Sigmoid colon (tissue), 7 donors: ENCODE data around the gene RADIL. TPM values are rescaled to one million over a fixed set of nuclear protein-coding genes. Genes with fewer than 3 reads are reported as not detected.

Experiments used
- DNase-seq: peaks from one replicate; pipeline ENCODE4 v3.0.0-alpha.2; 2019
- H3K27ac ChIP-seq, 4 donors: fragments of 200-600 bp; sonication (generic); one replicate each; pipeline ENCODE4 v1.5.1; 2016 to 2019; ENCODE audit warnings: mild to moderate bottlenecking in 1 of 4
- H3K27me3 ChIP-seq, 3 donors: fragments of 200-600 bp; sonication (generic); one replicate each; pipeline ENCODE4 v1.5.1; 2019; ENCODE audit warnings: mild to moderate bottlenecking in 1 of 3
- H3K36me3 ChIP-seq, 4 donors: fragments of 200-600 bp; sonication (generic); one replicate each; pipeline ENCODE4 v1.5.1; 2016 to 2019
- H3K4me1 ChIP-seq, 4 donors: fragments of 200-600 bp; sonication (generic); one replicate each; pipeline ENCODE4 v1.5.1; 2017 to 2019
- H3K4me3 ChIP-seq, 4 donors: fragments of 200-600 bp; sonication (generic); one replicate each; pipeline ENCODE4 v1.5.1; 2017 to 2019; ENCODE audit warnings: mild to moderate bottlenecking in 2 of 4, moderate library complexity in 1 of 4
- H3K9me3 ChIP-seq, 4 donors: fragments of 200-600 bp in 3 of 4; sonication (generic) in 3 of 4; one replicate each; pipeline versions ENCODE4 v1.5.1 to v1.6.1; 2013 to 2019
- EP300 ChIP-seq, 4 donors: sonication (generic); formaldehyde crosslinking; IDR thresholded peaks; one replicate each; pipeline ENCODE4 v1.6.1; 2017; ENCODE audit warnings: antibody characterized with exemption in 4 of 4
- POLR2A ChIP-seq, 2 donors: fragments of 450-650 bp; IDR thresholded peaks; one replicate each; pipeline ENCODE4 v1.6.1; 2016; ENCODE audit warnings: antibody characterized with exemption in 2 of 2, mild to moderate bottlenecking in 2 of 2, moderate library complexity in 2 of 2
- POLR2AphosphoS5 ChIP-seq, 4 donors: sonication (generic); formaldehyde crosslinking; IDR thresholded peaks; one replicate each; pipeline ENCODE4 v1.6.1; 2017; ENCODE audit warnings: antibody characterized with exemption in 4 of 4
- whole genome bisulfite sequencing, 2 donors: extraction: QIAGEN DNeasy Blood & Tissue Kit; methylation state at CpG; one replicate each; pipeline ENCODE4 v1.1.7; 2013; 5-methylcytosine and 5-hydroxymethylcytosine counted together
- intact Hi-C: fragments of 100-400 bp; cut with DNase I; formaldehyde crosslinking; loops from one replicate; pipeline ENCODE4 v1.15.1; 2023
- polyA plus RNA-seq, 3 donors: library from polyadenylated mRNA; stranded (reverse); fragments of 200-250 nt; gene quantifications; one replicate each; pipeline ENCODE4 v1.2.3, GENCODE V29; 2013
- total RNA-seq, 4 donors: library from RNA; depleted of rRNA; stranded (reverse); fragments of >200 nt; gene quantifications; one replicate each; pipeline ENCODE4 v1.1.0, GENCODE V29; 2016
- TF ChIP-seq, protein P1 (sequence below), 4 experiments: fragments of 450-650 bp in 3 of 4; fragments of 200-600 bp in 1 of 4; IDR thresholded peaks; one replicate each; pipeline ENCODE4 v1.5.1; 2016 to 2019; ENCODE audit warnings: antibody characterized with exemption in 4 of 4, mild to moderate bottlenecking in 3 of 4, moderate library complexity in 2 of 4
- donor health status: healthy with polysubstance abuse.
- donor health status: Bipolar disorder and iron deficiency.
- donor health status: healthy.

The RADIL gene
- total and polyA plus RNA-seq, 7 donors, result 1.2 to 10.8 (median 5.6) TPM

DNA sequence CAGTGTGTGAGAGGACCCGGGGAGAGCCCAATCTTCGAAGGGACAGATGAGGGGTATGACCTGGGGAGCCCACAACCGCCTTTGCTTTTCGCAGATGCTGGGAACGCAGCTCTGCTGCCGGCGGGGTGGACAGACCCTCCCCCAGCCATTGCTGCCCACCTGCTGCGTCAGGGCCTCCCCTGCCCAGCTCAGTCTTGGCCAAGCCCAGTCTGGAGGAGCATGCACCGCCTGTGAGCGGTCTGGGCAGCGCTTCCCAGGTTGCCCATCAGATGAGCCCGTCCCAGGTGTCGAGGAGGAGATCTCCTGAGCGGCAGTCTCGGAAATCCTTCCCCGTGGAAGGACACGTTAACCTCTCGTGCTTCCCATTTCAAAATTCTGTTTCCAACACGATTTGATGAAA lies 125.4 kb downstream of the RADIL start:
- TF ChIP-seq, protein P1, sequence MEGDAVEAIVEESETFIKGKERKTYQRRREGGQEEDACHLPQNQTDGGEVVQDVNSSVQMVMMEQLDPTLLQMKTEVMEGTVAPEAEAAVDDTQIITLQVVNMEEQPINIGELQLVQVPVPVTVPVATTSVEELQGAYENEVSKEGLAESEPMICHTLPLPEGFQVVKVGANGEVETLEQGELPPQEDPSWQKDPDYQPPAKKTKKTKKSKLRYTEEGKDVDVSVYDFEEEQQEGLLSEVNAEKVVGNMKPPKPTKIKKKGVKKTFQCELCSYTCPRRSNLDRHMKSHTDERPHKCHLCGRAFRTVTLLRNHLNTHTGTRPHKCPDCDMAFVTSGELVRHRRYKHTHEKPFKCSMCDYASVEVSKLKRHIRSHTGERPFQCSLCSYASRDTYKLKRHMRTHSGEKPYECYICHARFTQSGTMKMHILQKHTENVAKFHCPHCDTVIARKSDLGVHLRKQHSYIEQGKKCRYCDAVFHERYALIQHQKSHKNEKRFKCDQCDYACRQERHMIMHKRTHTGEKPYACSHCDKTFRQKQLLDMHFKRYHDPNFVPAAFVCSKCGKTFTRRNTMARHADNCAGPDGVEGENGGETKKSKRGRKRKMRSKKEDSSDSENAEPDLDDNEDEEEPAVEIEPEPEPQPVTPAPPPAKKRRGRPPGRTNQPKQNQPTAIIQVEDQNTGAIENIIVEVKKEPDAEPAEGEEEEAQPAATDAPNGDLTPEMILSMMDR (IDR thresholded peaks at IDR 0.05), result no peak
- TF ChIP-seq POLR2AphosphoS5 (IDR thresholded peaks at IDR 0.05) (no peak), EP300 (IDR thresholded peaks at IDR 0.05) (no peak), POLR2A (IDR thresholded peaks at IDR 0.05) (no peak)
- Histone ChIP-seq H3K27me3 (no peaks in the 10 kb centered on the region), H3K36me3 (peaks cover 57 to 88% (median 87%) of the 10 kb centered on the region in 4 donors), H3K4me1 (peaks cover 0 to 15% (median 12%) of the 10 kb centered on the region in 4 donors), H3K9me3 (no peaks in the 10 kb centered on the region), H3K4me3 (no peak overlapping the region), H3K27ac (no peak overlapping the region)
- intact Hi-C loops, result no loop called here
- WGBS, 2 donors, result 97% methylated on average over 19 of the region's 19 CpGs
- DNase-seq, result no peak

DNA sequence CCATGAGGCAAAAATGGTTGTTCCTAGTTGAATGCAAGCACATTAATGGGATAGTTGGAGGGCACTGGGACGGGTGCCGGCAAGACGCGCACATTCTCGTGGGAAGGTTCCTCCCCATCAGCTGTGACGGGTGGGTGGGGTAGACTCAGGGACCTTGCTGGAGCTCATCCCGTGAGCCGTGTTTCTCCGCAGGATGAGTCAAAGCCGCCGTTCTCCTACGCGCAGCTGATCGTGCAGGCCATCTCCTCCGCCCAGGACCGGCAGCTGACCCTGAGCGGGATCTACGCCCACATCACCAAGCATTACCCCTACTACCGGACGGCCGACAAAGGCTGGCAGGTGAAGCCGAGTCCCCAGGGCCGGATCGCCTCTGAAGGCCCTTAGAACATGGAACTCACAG lies 128.5 kb downstream of the RADIL start:
- TF ChIP-seq POLR2AphosphoS5 (IDR thresholded peaks at IDR 0.05), result no peak
- TF ChIP-seq POLR2A (IDR thresholded peaks at IDR 0.05), result no peak
- TF ChIP-seq, protein P1 (IDR thresholded peaks at IDR 0.05), result no peak
- no peak for TF ChIP-seq EP300 (IDR thresholded peaks at IDR 0.05)
- intact Hi-C loops, result loop anchor here (2.0 kb wide), 1 partner anchor 72 kb away; the partner anchor contains the start of gene FOXK1
- Histone ChIP-seq H3K4me1 (peaks cover 0 to 15% (median 12%) of the 10 kb centered on the region in 4 donors), H3K9me3 (no peaks in the 10 kb centered on the region), H3K36me3 (peaks cover 32 to 58% (median 57%) of the 10 kb centered on the region in 4 donors), H3K4me3 (no peak overlapping the region), H3K27ac (no peak overlapping the region), H3K27me3 (no peaks in the 10 kb centered on the region)
- no peak for DNase-seq
- 93 to 97% methylated on average over 24 of the region's 24 CpGs for WGBS, 2 donors

DNA sequence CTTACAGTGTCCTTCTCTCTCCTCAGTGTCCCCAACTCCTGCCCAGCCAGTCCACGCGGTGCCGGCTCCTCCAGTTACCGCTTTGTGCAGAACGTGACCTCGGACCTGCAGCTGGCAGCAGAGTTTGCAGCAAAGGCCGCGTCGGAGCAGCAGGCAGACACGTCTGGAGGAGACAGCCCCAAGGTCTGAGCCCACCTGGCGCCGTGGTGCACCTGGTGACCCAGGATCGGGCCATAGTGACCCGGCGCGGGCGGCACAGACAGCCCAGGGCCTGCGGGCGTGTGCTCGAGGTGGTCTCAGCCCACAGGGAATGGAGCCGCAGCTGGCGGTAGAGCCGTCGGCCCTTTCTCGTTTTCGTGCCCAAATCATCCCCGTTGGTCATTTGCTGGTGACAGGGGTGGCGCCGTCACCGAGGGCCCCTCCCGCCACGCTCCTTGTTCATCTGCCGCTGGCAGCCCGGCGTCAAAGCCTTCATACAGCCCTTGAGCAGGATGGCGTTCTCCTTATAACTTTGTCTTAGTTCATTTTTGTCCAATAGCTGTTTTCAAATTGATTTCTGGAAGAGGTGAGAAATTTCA lies 129.0 kb downstream of the RADIL start:
- peaks cover 0 to 15% (median 12%) of the 10 kb centered on the region in 4 donors for H3K4me1 ChIP-seq
- H3K27ac ChIP-seq, result peak overlapping the region in 2 of 4 donors; percentile 62 to 66
- peaks cover 28 to 53% (median 53%) of the 10 kb centered on the region in 4 donors for H3K36me3 ChIP-seq
- no peaks in the 10 kb centered on the region for H3K27me3 ChIP-seq
- intact Hi-C loops, result loop anchor here (2.0 kb wide), 1 partner anchor 72 kb away; the partner anchor contains the start of gene FOXK1
- TF ChIP-seq, protein P1 (IDR thresholded peaks at IDR 0.05), result no peak
- TF ChIP-seq POLR2A (IDR thresholded peaks at IDR 0.05) (no peak), EP300 (IDR thresholded peaks at IDR 0.05) (no peak), POLR2AphosphoS5 (IDR thresholded peaks at IDR 0.05) (no peak)
- no peak overlapping the region for H3K4me3 ChIP-seq
- no peak for DNase-seq
- no peaks in the 10 kb centered on the region for H3K9me3 ChIP-seq
- WGBS, 2 donors, result 94 to 95% methylated on average over 36 of the region's 36 CpGs

DNA sequence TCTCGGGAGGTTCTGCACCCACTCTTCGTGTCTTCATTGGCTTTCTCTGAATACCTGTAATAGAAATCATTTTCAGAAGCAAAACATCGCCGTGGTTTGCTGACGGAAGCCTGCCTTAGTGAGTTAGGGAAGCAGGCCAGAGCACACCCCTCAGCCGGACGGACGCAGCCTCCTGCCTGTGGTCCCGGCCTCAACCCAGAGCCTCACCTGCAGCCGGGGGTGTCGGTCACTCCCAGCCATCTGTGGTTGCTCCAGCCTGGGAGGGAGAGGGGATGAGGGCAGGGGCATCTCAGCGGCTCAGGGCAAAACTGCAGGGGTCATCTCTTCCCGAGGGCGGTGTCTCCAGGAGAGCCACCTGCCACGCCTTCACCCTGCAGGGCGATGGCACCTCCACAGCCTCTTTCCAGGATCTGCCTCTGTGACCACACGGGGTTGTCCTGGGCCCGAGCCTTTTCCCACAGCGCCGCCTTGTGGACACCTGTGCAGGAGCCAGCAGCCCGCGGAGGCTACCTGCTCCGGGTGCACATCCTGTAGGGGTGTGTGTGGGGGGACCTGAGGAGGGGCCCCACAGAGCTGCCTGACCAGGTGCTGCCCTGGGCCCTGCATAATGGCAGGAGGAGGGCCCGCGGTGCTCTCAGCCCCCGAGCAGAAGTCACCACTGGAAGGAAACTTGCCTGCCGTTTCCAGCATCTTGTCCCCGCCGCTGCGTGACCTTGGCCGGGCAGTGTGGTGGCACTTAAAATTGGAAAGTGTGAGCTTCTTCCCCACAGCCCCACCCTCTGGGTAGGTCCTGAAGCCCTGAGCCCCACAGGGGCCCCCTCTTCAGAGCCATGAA lies 129.7 kb downstream of the RADIL start:
- Histone ChIP-seq H3K9me3 (no peaks in the 10 kb centered on the region), H3K27ac (peak overlapping the region in 3 of 4 donors; percentile 17 to 66 (median 62)), H3K4me1 (peaks cover 0 to 15% (median 14%) of the 10 kb centered on the region in 4 donors), H3K4me3 (no peak overlapping the region), H3K27me3 (no peaks in the 10 kb centered on the region), H3K36me3 (peaks cover 22 to 46% (median 45%) of the 10 kb centered on the region in 4 donors)
- WGBS, 2 donors, result 46 to 54% methylated on average over 31 of the region's 31 CpGs
- peak; percentile 90 for DNase-seq
- intact Hi-C loops, result loop anchor here (2.0 kb wide), 1 partner anchor 71 kb away; the partner anchor contains the start of gene FOXK1
- TF ChIP-seq, protein P1 (IDR thresholded peaks at IDR 0.05), result peak; percentile 87 to 94 (median 92)
- TF ChIP-seq POLR2AphosphoS5 (IDR thresholded peaks at IDR 0.05) (peak in 1 of 4 donors; percentile 17), EP300 (IDR thresholded peaks at IDR 0.05) (no peak), POLR2A (IDR thresholded peaks at IDR 0.05) (no peak)
